NB4 (cell line): ENCODE data around the gene SSUH2.

Experiments
- CTCF ChIP-seq: IDR thresholded peaks from one replicate; pipeline ENCODE4 v1.5.1; 2012; ENCODE audit warnings: low read depth, low read length
- MAX ChIP-seq: IDR thresholded peaks from 2 replicates; pipeline ENCODE4 v1.6.1; 2011; ENCODE audit warnings: low read depth, low read length
- POLR2A ChIP-seq: IDR thresholded peaks from 2 replicates; pipeline ENCODE4 v1.6.1; 2011; ENCODE audit warnings: mild to moderate bottlenecking; ENCODE audit not compliant: insufficient read length; ENCODE audit errors: extremely low read depth

- TF ChIP-seq POLR2A (no peak), CTCF (no peak), MAX (no peak)
Measured at GRCh38 chr3:8650583-8651416, 6.2 kb upstream of the SSUH2 start.
